GM21528 (cell line): ENCODE data around the gene PLA2G12A.

Source experiments
- ATAC-seq: cut with Tn5 transposase; IDR thresholded peaks from one replicate; pipeline ENCODE4 v1.9.1; 2021; ENCODE audit warnings: mild to moderate bottlenecking, moderate library complexity; ENCODE audit not compliant: unreplicated experiment, low FRiP score

Gene PLA2G12A

GRCh38 chr4:109729117-109729717, 653 bp downstream of the PLA2G12A start:
- ATAC-seq, result no peak

DNA sequence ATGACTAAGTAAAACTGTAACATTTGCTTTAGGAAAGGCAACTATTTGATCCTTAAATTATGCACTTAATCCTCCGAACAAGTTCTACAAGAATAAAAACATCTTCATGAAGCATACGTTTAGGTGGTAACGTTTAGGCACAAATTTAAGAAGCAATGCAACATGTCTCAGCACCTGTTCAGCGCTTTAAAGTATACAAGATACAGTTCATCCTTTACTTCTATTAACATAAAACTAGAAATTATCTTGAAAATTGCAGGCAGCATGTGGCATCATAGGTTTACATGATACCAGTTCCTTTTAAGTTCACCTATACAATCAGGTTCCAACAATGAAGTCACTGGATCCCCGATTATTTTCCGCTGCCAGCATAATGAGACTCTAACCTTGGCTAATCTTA, 1.5 kb downstream of the PLA2G12A start:
- no peak for ATAC-seq

DNA sequence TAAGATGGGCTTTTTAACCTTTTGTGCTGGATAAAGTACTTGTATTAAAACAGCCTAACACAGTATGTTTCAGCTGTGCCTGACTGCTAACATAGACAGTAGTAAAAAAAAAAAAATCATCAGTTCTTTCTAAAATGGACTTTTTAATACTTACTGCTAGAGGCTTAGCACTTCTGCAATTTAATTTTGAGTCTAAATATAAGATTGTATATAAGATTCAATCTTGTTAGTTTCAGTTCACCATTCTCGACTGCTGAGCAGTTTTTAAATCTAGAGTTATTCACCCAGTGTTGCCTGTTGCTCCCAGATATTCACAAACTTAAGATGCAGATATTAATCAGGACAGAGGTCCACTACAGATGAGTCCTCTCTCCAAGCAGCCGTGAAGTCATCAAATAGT, 6.8 kb downstream of the PLA2G12A start:
- ATAC-seq, result no peak

GRCh38 chr4:109722357-109722756, 7.5 kb downstream of the PLA2G12A start:
- ATAC-seq, result no peak

GRCh38 chr4:109721033-109721432, 8.8 kb downstream of the PLA2G12A start:
- ATAC-seq, result no peak

DNA sequence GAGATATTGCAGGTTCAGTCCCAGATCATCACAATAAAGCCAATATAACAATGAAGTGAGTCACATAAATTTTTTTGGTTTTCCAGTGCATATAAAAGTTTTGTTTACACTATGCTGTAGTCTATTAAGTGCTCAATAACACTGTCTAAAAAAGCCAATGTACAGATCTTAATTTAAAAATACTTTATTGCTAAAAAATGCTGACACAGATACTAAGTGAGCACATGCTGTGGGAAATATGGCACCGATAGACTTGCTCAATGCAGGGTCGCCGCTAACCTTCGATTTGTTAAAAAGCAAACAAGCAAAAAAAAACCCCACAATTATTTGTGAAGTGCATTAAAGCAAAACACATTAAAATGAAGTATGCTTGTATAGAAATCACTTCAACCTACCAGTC, 10.3 kb downstream of the PLA2G12A start:
- ATAC-seq, result no peak

GRCh38 chr4:109718759-109719158, 11.1 kb downstream of the PLA2G12A start:
- ATAC-seq, result no peak

GRCh38 chr4:109713500-109713899, 16.4 kb downstream of the PLA2G12A start:
- ATAC-seq, result no peak

DNA sequence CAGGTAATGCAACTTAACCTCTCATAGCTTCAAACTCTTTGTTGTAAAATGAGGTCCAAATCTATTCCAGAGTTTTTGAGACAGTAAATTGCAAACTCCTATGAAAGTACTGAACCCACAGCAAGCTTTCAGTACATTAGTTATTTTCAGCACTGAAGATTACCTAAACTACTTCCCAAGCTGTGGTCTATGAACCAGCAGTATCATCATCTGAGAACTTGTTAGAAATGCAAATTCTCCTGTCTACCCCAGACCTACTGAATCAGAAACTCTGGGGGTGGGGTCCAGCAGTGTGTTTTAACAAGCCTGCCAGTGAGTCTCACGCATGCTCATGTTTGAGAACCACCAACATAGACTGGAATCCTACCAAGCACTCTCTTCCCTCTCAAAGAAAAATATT, 20.9 kb downstream of the PLA2G12A start:
- ATAC-seq, result peak; percentile 90

- no peak for ATAC-seq
Measured at GRCh38 chr4:109708435-109708834, 21.4 kb downstream of the PLA2G12A start.

- no peak for ATAC-seq
Measured at GRCh38 chr4:109703664-109704361, 26.1 kb downstream of the PLA2G12A start.

- ATAC-seq, result peak; percentile 84
Measured at GRCh38 chr4:109702950-109703663, 26.8 kb downstream of the PLA2G12A start, which contains the start of gene CASP6. TSS of gene CASP6 (minus strand) at chr4:109703445. CDS start at chr4:109703395, 50 bp downstream.

DNA sequence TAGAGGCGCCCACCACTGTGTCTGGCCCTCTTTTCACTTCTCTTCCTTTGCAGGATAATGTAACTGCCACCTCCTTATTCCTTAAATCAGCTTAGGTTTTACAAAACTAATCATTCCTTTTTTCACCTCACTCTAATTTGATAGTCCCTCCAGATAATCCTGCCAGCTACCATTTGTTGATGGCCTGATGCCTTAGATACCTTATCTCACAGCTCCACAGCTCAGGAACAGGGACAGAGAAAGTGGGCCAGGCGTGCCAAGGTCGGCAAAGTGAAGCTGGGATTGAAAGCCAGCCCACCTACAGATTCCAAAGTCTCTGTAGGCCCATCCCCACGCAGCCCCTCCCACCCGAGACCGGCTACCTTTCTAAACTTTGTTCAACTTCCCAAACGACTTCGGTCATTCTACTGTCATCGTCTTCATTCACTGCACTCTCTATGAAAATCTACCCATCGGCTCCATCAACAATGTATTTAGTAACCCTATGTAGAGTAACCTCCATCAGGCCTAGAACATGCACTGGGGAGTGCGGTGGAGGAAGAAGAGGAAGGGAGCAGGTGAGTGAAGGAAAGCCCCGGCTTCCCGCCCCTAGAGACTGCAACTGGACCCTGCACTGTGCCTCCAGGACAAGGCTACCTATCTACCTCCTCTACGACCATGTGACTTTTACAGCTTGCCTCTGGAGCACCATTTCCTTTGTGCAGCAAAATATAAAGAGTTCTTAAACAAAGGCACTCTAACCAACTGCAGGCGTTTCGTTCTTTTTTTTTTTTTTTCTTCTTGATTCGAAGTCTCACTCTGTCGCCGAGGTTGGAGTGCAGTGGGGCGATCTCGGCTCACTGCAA, 28.1 kb downstream of the PLA2G12A start:
- ATAC-seq, result no peak

DNA sequence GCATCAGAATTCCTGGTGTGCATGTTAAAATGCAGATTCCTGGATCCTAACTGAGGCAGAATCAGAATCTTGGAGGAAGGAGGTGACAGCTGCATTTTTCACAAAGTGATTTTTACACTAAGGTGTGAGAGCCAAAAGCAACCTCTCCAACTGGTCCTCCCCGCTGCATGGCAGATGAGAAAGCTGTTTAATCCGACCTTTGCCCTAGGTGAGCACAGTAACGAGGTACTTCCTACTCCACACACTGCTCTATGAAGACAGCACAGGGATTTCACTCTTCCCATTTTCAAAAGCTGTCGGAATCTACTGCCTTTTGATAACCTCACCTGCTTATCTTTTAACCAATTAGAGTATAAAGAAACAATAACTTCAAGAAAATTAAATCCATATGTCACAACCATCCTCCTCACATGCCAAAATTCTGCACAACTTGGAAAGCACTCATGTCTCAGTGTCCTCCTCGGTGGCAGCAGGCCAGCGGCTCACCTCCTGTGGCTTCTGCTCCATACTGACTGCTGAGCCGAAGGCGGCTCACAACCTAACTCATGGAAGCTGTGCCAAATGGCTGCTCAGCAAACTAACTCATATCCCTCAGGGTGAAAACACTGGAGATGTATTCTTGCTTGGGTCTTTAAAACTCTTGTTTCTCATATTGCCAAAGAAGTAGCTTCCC, 30.2 kb downstream of the PLA2G12A start:
- ATAC-seq, result no peak

DNA sequence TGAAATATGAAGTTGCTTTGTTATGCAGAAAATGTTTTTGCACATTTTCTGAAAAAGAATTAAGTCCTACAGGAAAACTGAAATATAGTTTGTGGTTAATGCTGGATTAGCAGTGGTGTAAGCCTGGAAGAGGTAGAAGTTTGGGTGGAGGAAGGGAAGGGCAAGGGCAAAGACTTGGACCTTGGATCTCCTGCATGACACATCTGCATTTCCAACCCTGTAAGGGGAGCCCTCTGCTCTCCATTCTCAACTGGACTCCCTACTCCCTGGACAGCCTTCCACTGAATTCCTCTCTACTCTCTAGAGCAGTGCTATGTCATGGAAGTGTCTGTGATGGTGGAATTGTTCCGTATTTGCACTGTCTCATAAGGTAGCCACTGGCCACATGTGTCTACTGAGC, 31.2 kb downstream of the PLA2G12A start:
- no peak for ATAC-seq

DNA sequence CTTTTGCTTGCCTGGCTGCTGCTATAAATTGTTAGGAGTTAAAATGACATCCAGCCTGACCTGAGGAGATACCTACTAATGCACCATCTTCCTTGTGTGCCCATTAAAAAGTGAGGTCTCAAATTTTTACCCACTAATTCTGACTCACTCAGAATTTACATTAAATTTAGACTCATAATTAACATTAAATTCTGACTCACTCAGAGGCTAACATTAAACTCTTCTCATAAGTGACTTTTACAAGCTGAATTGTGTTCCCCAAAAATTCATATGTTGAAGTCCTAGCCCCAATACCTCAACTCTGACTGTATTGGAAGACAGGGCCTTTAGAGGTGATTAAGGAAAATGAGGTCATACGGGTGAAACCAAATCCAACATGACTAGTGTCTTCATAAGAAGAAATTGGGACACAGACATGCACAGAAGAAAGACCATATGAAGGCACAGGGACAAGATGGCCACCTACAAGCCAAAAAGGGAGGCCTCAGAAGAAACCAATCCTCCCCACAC, 38.4 kb downstream of the PLA2G12A start:
- ATAC-seq, result peak; percentile 18

- ATAC-seq, result peak; percentile 95
Measured at GRCh38 chr4:109690690-109691410, 39.0 kb downstream of the PLA2G12A start.

- ATAC-seq, result no peak
Measured at GRCh38 chr4:109684727-109685126, 45.1 kb downstream of the PLA2G12A start.

- no peak for ATAC-seq
Measured at GRCh38 chr4:109683621-109684253, 46.1 kb downstream of the PLA2G12A start.
